Endometrium (tissue), 2 donors: ENCODE measurements around the gene HTATSF1.

ENCODE experiments used
- FAIRE-seq: peaks from 2 replicates; lab custom pipeline; 2012; peaks lifted over from hg19 to GRCh38; lab: Jason Lieb, UNC
- donor health status: control.
- donor health status: control.

Gene HTATSF1

GRCh38 chrX:136496186-136496763 is 1.1 kb upstream of the HTATSF1 start:
- FAIRE-seq = no peak

DNA sequence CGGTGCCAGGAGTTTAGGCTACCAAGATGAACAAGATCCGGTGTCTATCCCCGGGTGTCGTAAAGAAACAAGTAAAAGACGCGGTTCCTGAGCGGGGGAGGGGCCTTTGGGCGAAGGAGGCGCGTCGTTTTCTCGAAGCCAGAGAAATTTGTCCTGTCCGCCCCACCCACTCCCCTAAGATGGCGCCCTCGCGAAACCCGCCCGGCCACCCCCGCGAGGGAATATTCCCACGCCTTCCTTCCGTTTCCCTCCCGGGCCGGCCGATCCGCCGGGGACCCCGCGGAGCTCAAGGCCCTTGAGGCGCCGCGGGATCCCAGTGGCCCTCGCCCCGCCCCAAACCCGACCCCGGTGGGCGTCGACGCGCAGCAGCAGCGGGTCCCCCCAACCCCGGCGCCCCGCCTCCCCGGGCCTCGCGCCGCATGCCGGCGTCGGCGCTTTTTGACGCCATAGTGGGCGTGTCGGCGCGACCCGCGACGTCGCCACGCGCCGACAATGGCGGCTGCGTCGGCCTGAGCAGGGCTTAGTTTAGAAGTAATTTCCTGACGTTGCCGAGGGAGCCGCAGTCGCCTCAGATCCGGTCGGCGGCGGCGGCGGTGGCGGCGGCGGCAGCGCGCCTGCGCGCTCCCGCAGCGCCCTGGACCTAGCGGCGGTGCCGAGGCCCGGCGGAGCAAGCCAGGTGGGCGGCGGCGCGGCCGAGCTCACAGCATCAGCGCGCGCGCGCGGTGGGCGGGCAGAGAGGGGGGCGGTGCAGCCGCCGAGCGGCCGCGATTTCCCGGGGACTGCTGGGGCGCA is 432 bp upstream of the HTATSF1 start:
- FAIRE-seq = no peak

- no peak for FAIRE-seq
Observed at GRCh38 chrX:136519069-136519468, 21.7 kb downstream of the HTATSF1 start.

- no peak for FAIRE-seq
Observed at GRCh38 chrX:136523770-136524169, 26.4 kb downstream of the HTATSF1 start.

- FAIRE-seq = no peak
Observed at GRCh38 chrX:136525738-136526606, 28.6 kb downstream of the HTATSF1 start.

- FAIRE-seq = no peak
Observed at GRCh38 chrX:136528645-136529315, 31.4 kb downstream of the HTATSF1 start.

DNA sequence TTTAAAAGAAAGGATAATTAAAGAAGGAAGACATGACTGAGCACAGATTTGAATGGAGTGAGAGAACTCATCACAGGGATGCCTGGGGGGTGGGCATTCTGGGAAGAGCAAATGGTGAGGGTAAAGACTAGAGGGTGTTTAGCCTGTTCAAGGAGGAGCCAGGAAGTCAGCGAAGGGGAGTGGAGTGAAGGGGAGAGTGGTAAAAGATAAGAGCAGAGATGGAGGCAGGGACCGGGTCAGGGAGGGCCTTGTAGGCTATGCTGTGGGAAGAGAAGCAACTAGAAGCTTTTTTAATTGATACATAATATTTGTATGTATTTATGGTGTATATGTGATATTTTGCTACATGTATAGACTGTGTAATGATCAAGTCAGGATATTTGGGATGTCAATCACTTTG is 32.4 kb downstream of the HTATSF1 start:
- FAIRE-seq = no peak

DNA sequence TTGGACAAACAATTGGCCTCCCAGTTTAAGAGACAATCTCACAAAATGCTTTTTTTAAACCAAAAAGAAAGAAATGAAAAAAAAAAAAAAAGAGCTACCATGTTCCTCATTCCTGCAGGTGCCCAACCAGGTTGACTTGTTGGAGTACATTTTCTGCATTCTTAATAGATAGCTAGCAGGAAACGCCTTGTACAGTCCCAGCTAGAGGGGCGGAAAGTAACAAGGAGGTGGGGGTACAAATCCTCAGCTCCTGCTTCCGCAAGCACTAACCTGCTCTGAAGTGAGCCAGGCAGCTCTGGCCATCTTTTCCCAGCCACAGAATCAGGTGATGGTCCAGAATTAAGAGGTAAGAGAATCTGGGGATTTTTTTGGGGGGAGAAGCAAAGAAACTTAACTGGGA is 34.6 kb downstream of the HTATSF1 start, which contains the start of gene VGLL1:
Gene VGLL1 (plus strand): TSS at position 265 of the 400 bp plus-strand sequence. CDS start 3,806 bp downstream, outside the sequence.
- no peak for FAIRE-seq

DNA sequence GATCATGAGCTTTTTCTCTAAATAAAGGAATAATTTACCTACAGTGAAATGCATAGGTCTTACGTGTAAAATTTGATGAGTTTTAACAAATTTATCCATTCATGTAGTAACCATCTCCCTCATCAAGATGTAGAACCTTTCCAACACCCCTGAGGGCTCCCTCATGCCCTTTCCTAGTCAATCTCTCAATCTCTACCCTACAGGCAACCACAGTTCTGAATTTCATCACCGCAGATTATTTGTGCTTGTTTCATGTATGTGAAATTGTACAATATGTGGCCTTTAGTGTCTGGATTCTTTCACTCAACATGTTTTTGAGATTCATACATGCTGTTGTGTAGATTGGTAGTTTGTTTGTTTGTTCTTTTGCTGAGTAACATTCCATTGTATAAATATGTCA is 36.7 kb downstream of the HTATSF1 start:
- no peak for FAIRE-seq

DNA sequence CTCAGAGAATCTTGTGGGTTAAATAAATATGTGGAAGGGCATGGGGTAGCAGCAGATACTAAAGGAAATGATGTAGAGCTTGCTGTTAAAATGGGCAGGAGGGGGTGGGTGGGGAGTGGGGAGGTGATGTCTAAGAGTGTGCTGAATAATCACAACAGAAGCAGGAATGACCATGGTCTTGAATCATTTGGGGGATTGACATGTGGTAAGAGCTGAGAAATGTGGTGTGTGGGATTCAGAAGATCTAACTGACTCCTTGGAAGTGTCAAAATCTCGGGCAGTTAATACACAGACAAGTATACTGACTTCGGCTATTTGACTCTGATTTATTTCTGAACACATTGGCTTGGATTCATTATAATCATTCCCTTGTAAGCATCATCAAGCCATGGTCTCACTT is 41.4 kb downstream of the HTATSF1 start:
- no peak for FAIRE-seq

GRCh38 chrX:136540226-136540625 is 42.8 kb downstream of the HTATSF1 start:
- no peak for FAIRE-seq

DNA sequence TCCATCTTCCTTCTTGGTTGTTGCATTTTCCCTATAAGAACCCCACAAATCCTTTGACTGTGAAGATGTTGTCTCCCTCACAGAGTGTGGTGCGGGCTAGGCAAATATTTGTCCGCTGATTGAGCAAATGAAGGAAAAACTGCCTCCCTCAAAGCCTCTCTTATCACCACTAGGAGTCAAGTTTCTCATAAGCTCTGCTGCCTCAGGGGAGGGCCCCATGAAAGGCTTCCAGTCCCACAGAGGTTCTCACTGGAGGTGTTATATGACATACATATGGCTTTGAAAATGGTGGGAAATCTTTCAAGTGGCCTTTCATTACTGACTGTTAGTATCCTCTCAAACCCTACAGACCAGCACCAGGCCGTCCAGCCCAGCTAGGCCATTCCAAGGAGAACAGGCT is 43.9 kb downstream of the HTATSF1 start:
- FAIRE-seq = no peak

DNA sequence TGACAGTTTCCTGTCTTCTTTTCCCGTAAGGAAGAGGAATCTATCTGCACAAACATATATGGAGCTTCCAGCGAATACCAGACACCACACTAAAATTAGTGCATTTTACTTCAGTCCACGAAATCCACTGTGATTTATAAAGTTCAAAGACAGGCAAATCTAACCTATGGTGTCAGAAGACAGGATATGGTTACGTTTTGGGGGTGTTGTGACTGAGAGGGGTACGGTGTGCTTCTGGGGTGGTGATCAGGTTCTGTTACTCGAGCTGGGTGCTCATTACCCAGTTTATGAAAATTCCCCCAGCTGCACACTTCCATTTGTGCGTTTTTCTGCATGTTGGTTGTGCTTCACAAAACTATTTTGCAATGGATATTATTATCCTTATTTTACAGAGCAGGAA is 44.9 kb downstream of the HTATSF1 start:
- no peak for FAIRE-seq

GRCh38 chrX:136546371-136546781 is 49.0 kb downstream of the HTATSF1 start:
- no peak for FAIRE-seq

DNA sequence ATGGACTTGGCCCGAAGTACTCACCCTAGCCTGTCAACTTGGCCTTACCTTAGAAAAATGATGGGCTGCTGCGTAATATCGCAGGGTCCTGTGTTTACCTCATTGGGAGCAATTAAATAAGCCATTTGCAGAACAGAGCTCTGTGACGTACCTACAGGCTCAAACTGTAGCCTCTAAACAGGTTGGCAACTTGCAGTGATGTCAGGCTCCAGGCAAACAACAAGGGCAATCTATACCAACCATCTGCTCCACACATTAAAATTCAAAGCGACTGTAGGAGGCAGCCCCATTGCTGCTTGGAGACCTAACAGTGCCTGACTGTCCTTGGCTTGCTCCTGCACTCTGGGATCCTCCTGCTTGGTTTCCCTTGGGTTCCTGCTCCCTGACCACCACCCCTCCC is 51.8 kb downstream of the HTATSF1 start:
- no peak for FAIRE-seq

DNA sequence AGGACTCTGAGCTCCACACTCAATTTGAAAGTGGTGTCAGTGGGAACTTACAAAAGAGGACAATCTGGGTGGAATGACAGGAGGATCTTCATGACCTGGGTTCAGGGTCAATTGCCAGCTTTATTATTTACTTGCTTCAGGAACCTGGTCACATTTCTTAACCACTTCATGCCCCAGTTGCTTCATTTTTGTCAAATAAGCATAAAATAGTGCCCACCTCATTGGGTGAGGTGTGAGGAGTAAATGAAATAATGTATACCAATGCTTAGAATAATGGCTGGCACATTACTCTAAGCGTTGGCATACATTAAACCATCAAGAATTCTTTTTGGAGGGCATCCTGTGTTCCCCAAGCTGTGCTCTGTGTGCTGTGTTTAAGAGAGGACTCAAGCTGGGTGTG is 54.0 kb downstream of the HTATSF1 start:
- no peak for FAIRE-seq

DNA sequence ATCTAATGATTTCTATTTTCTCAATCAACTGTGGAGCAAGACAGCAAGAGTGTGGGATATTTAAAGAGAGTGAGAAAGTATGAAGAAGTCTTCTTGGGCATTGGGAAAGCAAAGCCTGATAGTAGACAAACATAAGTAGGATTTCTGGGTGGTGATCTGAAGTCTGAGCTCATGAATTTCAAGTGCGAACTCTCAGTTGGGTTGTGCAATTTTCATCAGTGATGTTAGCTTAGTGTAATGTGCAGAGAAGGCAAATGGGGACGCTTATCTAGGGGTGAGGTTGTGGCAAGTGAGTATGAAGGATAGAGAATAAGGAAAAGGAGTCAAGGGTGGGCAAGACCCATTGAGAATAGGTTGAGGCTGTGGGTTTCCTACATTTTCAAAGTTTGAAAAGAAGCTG is 58.3 kb downstream of the HTATSF1 start:
- FAIRE-seq = no peak
